ENCODE data around the gene ITGAE.

Gene ITGAE

GRCh38 chr17:3753624-3754023, 47.4 kb downstream of the ITGAE start:
- no peak overlapping the region for H3K4me3 ChIP-seq (ENCODE audit: low read depth, low read length)
- ChIA-PET CTCF (interaction anchor here (1.0 to 10.1 kb wide), 3 partner anchors 16 to 74 kb away, joined by 4 to 122 read pairs (median 4); no protein-coding TSS in a partner anchor), POLR2A (no interaction called here)

GRCh38 chr17:3751836-3752235, 49.2 kb downstream of the ITGAE start:
- POLR2A ChIA-PET: no interaction called here
- DNase-seq (ENCODE audit: low read depth, low spot score): no peak
- no peak for TF ChIP-seq CTCF (IDR thresholded peaks at IDR 0.05; ENCODE audit: insufficient read depth, low read length, missing control alignments)
- H3K4me3 ChIP-seq (ENCODE audit: low read depth, low read length): no peak overlapping the region
- CTCF ChIA-PET: interaction anchor here (1.1 to 10.1 kb wide), 3 partner anchors 15 to 28 kb away, joined by 3 to 122 read pairs (median 3); partner anchors contain the start of gene HASPIN

More at GRCh38 chr17:3753624-3754023, 47.4 kb downstream of the ITGAE start:
- TF ChIP-seq CTCF (IDR thresholded peaks at IDR 0.05; ENCODE audit: insufficient read depth, low read length, missing control alignments): no peak
- no peak for DNase-seq (ENCODE audit: low read depth, low spot score)

GRCh38 chr17:3750926-3751325, 50.1 kb downstream of the ITGAE start:
- H3K4me3 ChIP-seq (ENCODE audit: low read depth, low read length): no peak overlapping the region
- no peak for TF ChIP-seq CTCF (IDR thresholded peaks at IDR 0.05; ENCODE audit: insufficient read depth, low read length, missing control alignments)
- no peak for DNase-seq (ENCODE audit: low read depth, low spot score)
- ChIA-PET CTCF (interaction anchor here (1.2 to 10.1 kb wide), 2 partner anchors 14 to 27 kb away, joined by 3 to 122 read pairs; partner anchors contain the start of gene HASPIN), POLR2A (no interaction called here)

GRCh38 chr17:3750296-3750695, 50.7 kb downstream of the ITGAE start:
- POLR2A ChIA-PET: no interaction called here
- TF ChIP-seq CTCF (IDR thresholded peaks at IDR 0.05; ENCODE audit: insufficient read depth, low read length, missing control alignments): no peak
- no peak for DNase-seq (ENCODE audit: low read depth, low spot score)
- no peak overlapping the region for H3K4me3 ChIP-seq (ENCODE audit: low read depth, low read length)
- CTCF ChIA-PET: interaction anchor here (10.1 kb wide), 1 partner anchor 13 kb away, joined by 122 read pairs; no protein-coding TSS in a partner anchor

- ChIA-PET CTCF (interaction anchor here (1.4 to 10.1 kb wide), 3 partner anchors 11 to 88 kb away, joined by 3 to 122 read pairs (median 5); no protein-coding TSS in a partner anchor), POLR2A (no interaction called here)
- no peak for TF ChIP-seq CTCF (IDR thresholded peaks at IDR 0.05; ENCODE audit: insufficient read depth, low read length, missing control alignments)
These were observed 52.4 kb downstream of the ITGAE start for GRCh38 chr17:3748576-3748975.

GRCh38 chr17:3747805-3748204, 53.2 kb downstream of the ITGAE start:
- DNase-seq (ENCODE audit: low read depth, low spot score): no peak
- POLR2A ChIA-PET: no interaction called here
- H3K4me3 ChIP-seq (ENCODE audit: low read depth, low read length): no peak overlapping the region
- CTCF ChIA-PET: interaction anchor here (10.1 kb wide), 1 partner anchor 11 kb away, joined by 122 read pairs; no protein-coding TSS in a partner anchor
- no peak for TF ChIP-seq CTCF (IDR thresholded peaks at IDR 0.05; ENCODE audit: insufficient read depth, low read length, missing control alignments)

More at GRCh38 chr17:3748576-3748975, 52.4 kb downstream of the ITGAE start:
- no peak for DNase-seq (ENCODE audit: low read depth, low spot score)
- H3K4me3 ChIP-seq (ENCODE audit: low read depth, low read length): no peak overlapping the region

All from AG04449 (cell line).